Stomach (tissue), 9 donors: ENCODE data around the gene CISH. TPM values are rescaled to one million over a fixed set of nuclear protein-coding genes. Genes with fewer than 3 reads are reported as not detected.
A peak's percentile ranks its signal among the peaks of the same experiment; 100 is the strongest.

Experiments
- DNase-seq, 2 donors: peaks; one replicate each; pipeline versions ENCODE4 v3.0.0 to v3.0.0-alpha.2; 2013 to 2019
- H3K27ac ChIP-seq, 5 donors: fragments of 200-600 bp in 4 of 5; sonication (generic) in 4 of 5; one replicate each; pipeline ENCODE4 v1.5.1; 2013 to 2019; ENCODE audit warnings: mild to moderate bottlenecking in 1 of 5, moderate library complexity in 1 of 5
- H3K27me3 ChIP-seq, 3 donors: fragments of 200-600 bp; sonication (generic); one replicate each; pipeline ENCODE4 v1.5.1; 2017 to 2019; ENCODE audit warnings: mixed run types in 1 of 3
- H3K36me3 ChIP-seq, 4 donors: fragments of 200-600 bp; sonication (generic); 1 replicate in 3 of 4; 2 replicates in 1 of 4; pipeline ENCODE4 v1.5.1; 2016 to 2019
- H3K4me1 ChIP-seq, 4 donors: fragments of 200-600 bp; sonication (generic); one replicate each; pipeline ENCODE4 v1.5.1; 2016 to 2019
- H3K4me3 ChIP-seq, 4 donors: fragments of 200-600 bp; sonication (generic) in 3 of 4; one replicate each; pipeline ENCODE4 v1.5.1; 2016 to 2019; ENCODE audit warnings: mild to moderate bottlenecking in 1 of 4
- H3K9me3 ChIP-seq, 4 donors: fragments of 200-600 bp; sonication (generic); one replicate each; pipeline ENCODE4 v1.5.1; 2016 to 2019
- EP300 ChIP-seq: sonication (generic); formaldehyde crosslinking; IDR thresholded peaks from one replicate; pipeline ENCODE4 v1.6.1; 2017; ENCODE audit warnings: antibody characterized with exemption
- POLR2A ChIP-seq, 4 donors: fragments of 450-650 bp; IDR thresholded peaks; one replicate each; pipeline ENCODE4 v1.6.1; 2016; ENCODE audit warnings: antibody characterized with exemption in 4 of 4, control low read depth in 2 of 4, mild to moderate bottlenecking in 1 of 4, moderate library complexity in 1 of 4
- POLR2AphosphoS5 ChIP-seq, 3 donors: sonication (generic); formaldehyde crosslinking; IDR thresholded peaks; one replicate each; pipeline ENCODE4 v1.6.1; 2016; ENCODE audit warnings: antibody characterized with exemption in 3 of 3
- WGBS, 5 donors: extraction: QIAGEN DNeasy Blood & Tissue Kit in 3 of 5; methylation state at CpG; one replicate each; pipeline versions ENCODE4 v1.1.5 to v1.1.7; 2013 to 2018; 5-methylcytosine and 5-hydroxymethylcytosine counted together
- intact Hi-C: fragments of 100-400 bp; cut with DNase I; formaldehyde crosslinking; loops from one replicate; pipeline ENCODE4 v1.15.1; 2023; ENCODE audit warnings: low total_unique reads
- polyA plus RNA-seq, 3 donors: library from polyadenylated mRNA; stranded (reverse); fragments of 200-250 nt; gene quantifications; one replicate each; pipeline ENCODE4 v1.2.3, GENCODE V29; 2013
- total RNA-seq, 5 donors: library from RNA; depleted of rRNA; stranded (reverse); fragments of >200 nt; gene quantifications; one replicate each; pipeline versions ENCODE4 v1.1.0 to v1.2.3, GENCODE V29; 2014 to 2016
- TF ChIP-seq, protein P1 (sequence below), 7 experiments: fragments of 450-650 bp in 4 of 7; fragments of 200-600 bp in 3 of 7; sonication (generic) in 3 of 7; IDR thresholded peaks; one replicate each; pipeline ENCODE4 v1.5.1; 2016 to 2019; ENCODE audit warnings: antibody characterized with exemption in 7 of 7, control low read depth in 2 of 7, mild to moderate bottlenecking in 1 of 7
- donor health status: healthy with polysubstance abuse.
- donor health status: Bipolar disorder and iron deficiency.
- donor health status: healthy.

CISH gene
- total and polyA plus RNA-seq, 8 donors, result 1.8 to 11.5 (median 5.6) TPM

DNA sequence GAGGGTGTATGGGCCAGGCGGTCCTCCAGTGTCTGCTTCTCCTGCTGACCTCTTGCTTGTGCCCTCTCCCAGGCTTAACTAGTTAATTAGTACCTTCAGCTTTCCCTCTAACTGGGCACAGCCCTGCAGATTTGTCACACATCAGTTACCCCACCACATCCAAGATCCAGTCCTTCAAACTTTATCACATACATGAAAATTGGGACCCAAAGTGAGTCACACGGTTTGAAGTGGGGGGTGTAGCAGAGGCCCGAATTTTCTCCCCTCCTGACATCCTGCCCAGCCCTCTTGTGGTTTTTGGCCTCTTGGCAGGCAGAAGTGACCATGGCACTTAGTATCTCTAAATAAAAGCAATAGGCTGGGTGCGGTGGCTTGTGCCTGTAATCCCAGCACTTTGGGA, 9.2 kb upstream of the CISH start:
- Histone ChIP-seq H3K4me1 (peaks cover 54 to 90% (median 55%) of the 10 kb centered on the region in 4 donors), H3K4me3 (no peak overlapping the region), H3K36me3 (peaks cover 0 to 14% (median 5%) of the 10 kb centered on the region in 4 donors), H3K9me3 (no peaks in the 10 kb centered on the region), H3K27me3 (no peaks in the 10 kb centered on the region), H3K27ac (peak overlapping the region in 3 of 5 donors; percentile 28 to 97 (median 94))
- intact Hi-C loops, result loop anchor here (10.0 kb wide), 1 partner anchor 764 kb away; the partner anchor contains the start of gene MANF
- TF ChIP-seq POLR2AphosphoS5 (IDR thresholded peaks at IDR 0.05), result no peak
- TF ChIP-seq POLR2A (IDR thresholded peaks at IDR 0.05), result no peak
- no peak for TF ChIP-seq EP300
- TF ChIP-seq, protein P1, sequence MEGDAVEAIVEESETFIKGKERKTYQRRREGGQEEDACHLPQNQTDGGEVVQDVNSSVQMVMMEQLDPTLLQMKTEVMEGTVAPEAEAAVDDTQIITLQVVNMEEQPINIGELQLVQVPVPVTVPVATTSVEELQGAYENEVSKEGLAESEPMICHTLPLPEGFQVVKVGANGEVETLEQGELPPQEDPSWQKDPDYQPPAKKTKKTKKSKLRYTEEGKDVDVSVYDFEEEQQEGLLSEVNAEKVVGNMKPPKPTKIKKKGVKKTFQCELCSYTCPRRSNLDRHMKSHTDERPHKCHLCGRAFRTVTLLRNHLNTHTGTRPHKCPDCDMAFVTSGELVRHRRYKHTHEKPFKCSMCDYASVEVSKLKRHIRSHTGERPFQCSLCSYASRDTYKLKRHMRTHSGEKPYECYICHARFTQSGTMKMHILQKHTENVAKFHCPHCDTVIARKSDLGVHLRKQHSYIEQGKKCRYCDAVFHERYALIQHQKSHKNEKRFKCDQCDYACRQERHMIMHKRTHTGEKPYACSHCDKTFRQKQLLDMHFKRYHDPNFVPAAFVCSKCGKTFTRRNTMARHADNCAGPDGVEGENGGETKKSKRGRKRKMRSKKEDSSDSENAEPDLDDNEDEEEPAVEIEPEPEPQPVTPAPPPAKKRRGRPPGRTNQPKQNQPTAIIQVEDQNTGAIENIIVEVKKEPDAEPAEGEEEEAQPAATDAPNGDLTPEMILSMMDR (IDR thresholded peaks at IDR 0.05), result no peak
- DNase-seq, result no peak
- WGBS, 5 donors, result 49 to 62% (median 52%) methylated on average over 4 of the region's 4 CpGs

DNA sequence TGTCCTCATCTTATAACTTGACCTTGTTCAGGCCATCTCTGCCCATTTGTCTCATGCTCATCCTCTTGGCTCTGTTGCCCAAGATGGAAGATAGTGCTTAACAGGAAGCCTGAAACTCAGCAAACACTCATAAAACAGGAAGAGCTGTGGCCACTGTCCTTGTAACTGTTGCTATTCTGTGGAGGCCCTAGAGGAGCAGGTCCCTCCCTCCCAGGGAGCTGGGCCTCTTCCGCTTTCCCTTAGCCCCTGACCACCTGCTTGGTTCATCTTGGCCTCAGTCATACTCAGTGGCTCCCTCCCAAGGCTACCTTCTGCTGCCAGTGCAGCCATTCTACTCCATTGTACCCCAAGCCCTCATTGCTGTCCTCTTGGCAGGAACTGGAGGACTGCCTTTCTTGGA, 8.8 kb upstream of the CISH start:
- TF ChIP-seq POLR2AphosphoS5 (IDR thresholded peaks at IDR 0.05) (no peak), POLR2A (IDR thresholded peaks at IDR 0.05) (no peak), EP300 (no peak)
- TF ChIP-seq, protein P1 (IDR thresholded peaks at IDR 0.05), result no peak
- DNase-seq, result no peak
- Histone ChIP-seq H3K36me3 (peaks cover 0 to 14% (median 5%) of the 10 kb centered on the region in 4 donors), H3K27me3 (no peaks in the 10 kb centered on the region), H3K4me3 (no peak overlapping the region), H3K4me1 (peaks cover 56 to 90% (median 57%) of the 10 kb centered on the region in 4 donors), H3K9me3 (no peaks in the 10 kb centered on the region), H3K27ac (peak overlapping the region in 4 of 5 donors; percentile 25 to 97 (median 61))
- intact Hi-C loops, result loop anchor here (10.0 kb wide), 1 partner anchor 764 kb away; the partner anchor contains the start of gene MANF
- 64 to 97% (median 89%) methylated on average over 1 of the region's 1 CpG for WGBS, 5 donors

DNA sequence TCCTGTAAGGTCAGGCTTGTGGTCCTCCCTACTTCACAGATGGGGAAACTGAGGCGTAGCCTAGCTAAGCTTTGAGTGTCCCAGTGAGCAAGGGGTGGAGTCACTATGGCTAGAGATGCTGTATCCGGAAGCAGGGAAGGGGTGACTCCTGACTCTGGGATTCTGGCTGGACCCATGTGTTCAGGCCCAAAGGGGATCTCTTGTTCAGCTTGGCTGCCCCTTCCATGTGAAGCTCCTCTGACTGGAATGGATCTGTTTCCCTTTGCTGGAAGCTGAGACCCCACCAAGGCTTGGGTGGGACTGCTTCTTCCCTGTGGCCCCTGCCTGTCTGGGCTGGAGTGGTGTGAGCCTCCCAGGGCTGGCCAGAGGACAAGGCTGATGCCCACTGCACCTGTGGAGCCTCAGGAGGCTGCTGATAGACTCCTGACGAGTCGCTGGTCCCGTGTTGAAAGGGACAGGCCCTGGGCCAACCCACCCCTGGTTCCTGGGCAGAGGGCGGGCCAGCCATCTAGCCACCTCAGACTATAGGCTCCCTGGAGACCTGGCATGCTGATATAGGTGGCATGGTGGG, 6.4 kb upstream of the CISH start:
- H3K4me3 ChIP-seq, result peak overlapping the region; percentile 63 to 95 (median 84)
- TF ChIP-seq, protein P1 (IDR thresholded peaks at IDR 0.05), result no peak
- TF ChIP-seq POLR2A (IDR thresholded peaks at IDR 0.05) (no peak), POLR2AphosphoS5 (IDR thresholded peaks at IDR 0.05) (no peak), EP300 (no peak)
- H3K9me3 ChIP-seq, result no peaks in the 10 kb centered on the region
- H3K27ac ChIP-seq, result peak overlapping the region; percentile 89 to 97 (median 94)
- no peak for DNase-seq
- H3K36me3 ChIP-seq, result peaks cover 0 to 13% (median 5%) of the 10 kb centered on the region in 4 donors
- WGBS, 5 donors, result 24 to 40% (median 37%) methylated on average over 1 to 6 of the region's 6 CpGs
- peaks cover 38 to 79% (median 56%) of the 10 kb centered on the region in 4 donors for H3K4me1 ChIP-seq
- H3K27me3 ChIP-seq, result no peaks in the 10 kb centered on the region
- intact Hi-C loops, result no loop called here

DNA sequence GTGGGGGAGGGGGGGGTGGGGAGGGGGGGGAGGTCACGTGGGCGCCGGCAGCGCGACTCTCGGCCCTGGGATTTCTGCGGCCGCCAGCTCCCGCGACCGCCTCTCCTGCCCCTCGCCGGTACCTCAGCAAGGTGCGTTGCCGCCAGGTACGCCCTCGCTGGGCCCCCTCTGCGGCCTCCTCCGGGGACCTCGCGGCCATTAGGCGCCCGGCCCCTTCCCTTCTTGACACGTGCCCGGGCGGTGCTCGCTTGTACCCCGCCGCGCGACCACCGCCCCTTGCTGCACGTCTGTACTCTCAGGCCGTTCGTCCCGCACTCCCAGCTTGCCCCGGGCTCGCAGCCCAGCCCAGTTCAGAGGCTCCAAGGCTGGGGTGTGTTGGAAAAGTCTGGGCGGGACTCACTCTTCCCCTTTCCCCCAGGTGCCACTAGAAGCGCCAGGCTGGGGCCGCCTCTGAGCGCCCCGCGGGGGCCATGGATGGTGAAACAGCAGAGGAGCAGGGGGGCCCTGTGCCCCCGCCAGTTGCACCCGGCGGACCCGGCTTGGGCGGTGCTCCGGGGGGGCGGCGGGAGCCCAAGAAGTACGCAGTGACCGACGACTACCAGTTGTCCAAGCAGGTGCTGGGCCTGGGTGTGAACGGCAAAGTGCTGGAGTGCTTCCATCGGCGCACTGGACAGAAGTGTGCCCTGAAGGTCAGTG, 5.7 kb upstream of the CISH start, which contains the start of gene MAPKAPK3:
Gene MAPKAPK3 (plus strand): TSS at position 56 of the 696 bp plus-strand sequence. CDS start 415 bp downstream, at position 471.
- Histone ChIP-seq H3K36me3 (peaks cover 0 to 5% (median 2%) of the 10 kb centered on the region in 4 donors), H3K27ac (peak within 1 kb of the TSS; percentile 89 to 97 (median 94)), H3K27me3 (no peaks in the 10 kb centered on the region), H3K4me1 (peaks cover 38 to 81% (median 63%) of the 10 kb centered on the region in 4 donors), H3K4me3 (peak within 1 kb of the TSS; percentile 63 to 95 (median 84)), H3K9me3 (no peaks in the 10 kb centered on the region)
- DNase-seq, result peak; percentile 57 to 85
- no peak for TF ChIP-seq POLR2AphosphoS5 (IDR thresholded peaks at IDR 0.05)
- TF ChIP-seq, protein P1 (IDR thresholded peaks at IDR 0.05), result no peak
- TF ChIP-seq EP300, result no peak
- TF ChIP-seq POLR2A (IDR thresholded peaks at IDR 0.05), result no peak
- intact Hi-C loops, result no loop called here
- 0 to 1% (median 0%) methylated on average over 30 to 56 of the region's 58 CpGs for WGBS, 5 donors
